Hematopoietic multipotent progenitor cell treated with erythropoietin and hydrocortisone succinate and interleukin-3 and kit ligand, for 8 days (in vitro differentiated cells): ENCODE data around the gene DAAM1.

Experiments
- DNase-seq: peaks from one replicate; pipeline ENCODE4 v3.0.0-alpha.2; 2015

The DAAM1 gene

DNA sequence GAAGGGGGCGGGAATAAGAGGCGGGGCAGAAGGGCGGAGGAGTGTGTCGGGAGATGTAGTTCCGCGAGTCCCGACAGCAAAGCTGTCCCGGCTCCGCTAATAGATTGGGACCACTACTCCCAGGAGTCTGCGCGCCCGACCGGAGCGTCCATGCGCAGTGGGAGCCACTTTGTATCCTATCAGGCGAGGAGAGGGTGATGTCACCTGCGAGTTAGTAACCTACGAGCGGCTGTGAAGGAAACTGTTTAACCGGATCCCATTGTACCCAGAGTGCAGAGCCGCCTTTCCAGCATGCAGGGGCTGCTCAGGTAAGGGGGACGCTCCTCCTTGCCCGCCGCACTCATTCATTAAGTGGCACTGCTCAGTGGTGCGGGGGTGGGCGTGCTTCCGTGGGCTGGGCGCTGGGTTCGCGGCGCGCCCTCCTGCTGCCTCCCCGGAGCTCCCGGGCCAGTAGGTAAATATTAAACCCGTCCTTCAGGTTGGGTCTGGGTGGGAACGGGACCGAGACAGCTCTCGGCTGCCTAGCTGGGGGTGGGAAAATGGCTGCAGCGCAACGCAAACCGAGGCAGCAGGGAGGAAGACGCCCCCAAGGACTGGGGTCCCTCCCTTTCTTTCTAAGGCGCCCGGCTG, at the start of gene DAAM1:
Gene DAAM1 (plus strand): TSS at position 207 of the 630 bp plus-strand sequence. CDS start 74,811 bp downstream, outside the sequence.
- DNase-seq: peak; percentile 99

- no peak for DNase-seq
Measured at GRCh38 chr14:59139324-59139723, 49.1 kb upstream of the DAAM1 start.

- DNase-seq: no peak
Measured at GRCh38 chr14:59140106-59140843, 48.2 kb upstream of the DAAM1 start.

DNA sequence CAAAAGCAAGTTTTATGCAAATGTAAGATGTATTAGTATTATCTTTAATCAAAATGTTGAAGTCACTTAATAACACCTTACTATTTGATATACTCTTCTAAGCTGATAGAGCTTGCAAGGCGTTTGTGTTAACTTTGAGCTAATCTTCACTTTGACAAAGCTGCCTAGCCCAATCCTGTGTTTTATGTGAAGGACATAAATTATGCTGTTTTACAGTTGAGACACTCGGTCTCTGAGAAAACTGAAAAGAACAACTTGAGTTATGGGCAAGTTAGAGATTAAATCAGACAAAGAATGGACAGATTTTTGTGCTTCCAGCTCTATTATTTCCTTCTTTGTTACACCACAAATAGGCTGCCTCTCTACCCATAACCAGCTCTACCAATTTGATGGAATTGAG, 42.0 kb upstream of the DAAM1 start:
- no peak for DNase-seq

GRCh38 chr14:59147007-59147406, 41.5 kb upstream of the DAAM1 start:
- no peak for DNase-seq

DNA sequence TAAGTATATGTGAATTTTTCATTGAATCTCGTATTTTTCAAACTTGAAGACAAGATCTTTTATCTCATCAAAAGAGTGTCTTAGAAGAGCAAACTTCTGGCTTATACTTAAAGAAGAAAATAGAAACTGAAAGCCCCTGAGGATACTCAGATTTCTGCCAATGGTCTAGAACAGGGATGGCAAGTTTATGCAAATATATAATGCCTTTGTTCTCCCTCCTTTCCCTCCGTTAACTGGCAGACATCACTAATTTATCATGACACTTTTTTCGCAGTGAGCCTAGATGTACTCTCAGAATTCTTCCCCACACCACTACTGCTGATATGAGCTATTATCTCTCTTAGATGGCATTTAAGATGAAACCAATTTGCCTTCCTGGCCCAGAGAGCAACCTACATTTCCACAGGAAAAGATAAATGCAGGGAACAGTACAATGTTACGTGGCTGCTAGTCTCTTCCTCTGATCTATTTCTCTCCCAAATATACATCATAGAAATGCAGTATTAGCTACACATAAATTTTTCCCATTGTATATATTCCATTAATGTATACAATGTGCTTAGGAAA, 40.0 kb upstream of the DAAM1 start:
- no peak for DNase-seq

DNA sequence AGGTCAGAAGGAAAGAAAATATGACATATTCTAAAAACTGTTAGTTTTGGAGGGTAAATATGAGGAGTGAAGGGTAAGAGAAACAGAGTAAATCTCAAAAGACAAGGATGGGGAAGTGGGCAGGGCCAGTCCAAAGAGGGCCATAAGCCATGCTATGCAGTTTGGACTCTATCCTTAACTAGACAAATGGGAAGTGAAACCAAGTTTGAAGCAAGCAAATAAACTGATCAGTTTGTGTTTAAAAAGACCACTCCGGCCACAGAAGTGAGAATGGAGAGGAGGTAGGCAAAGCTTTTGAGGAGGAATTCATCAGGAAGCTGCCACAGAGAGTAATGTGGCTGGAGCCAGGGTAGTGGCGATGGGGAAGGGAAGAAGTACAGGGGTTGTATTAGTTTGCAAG, 37.5 kb upstream of the DAAM1 start:
- no peak for DNase-seq

DNA sequence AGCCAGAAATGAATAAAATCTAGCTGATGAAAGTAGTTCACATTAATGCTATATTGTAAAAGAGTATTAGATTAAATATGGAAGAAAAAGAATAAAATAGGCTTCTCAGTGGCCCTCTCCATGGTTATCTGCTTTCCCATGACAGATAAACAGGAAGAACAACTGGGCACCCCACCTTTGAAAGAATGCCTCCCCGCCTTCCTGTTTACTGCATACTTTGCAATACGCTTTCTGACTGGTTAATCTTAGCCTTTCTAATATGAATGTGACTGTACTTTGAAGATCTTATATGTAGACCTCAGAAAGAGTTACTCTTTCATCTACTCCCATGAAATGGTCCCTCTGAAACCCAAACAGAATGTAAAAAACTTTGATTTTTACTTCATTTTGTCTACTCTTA, 34.1 kb upstream of the DAAM1 start:
- DNase-seq: no peak

GRCh38 chr14:59155886-59156285, 32.6 kb upstream of the DAAM1 start:
- DNase-seq: no peak

- no peak for DNase-seq
Measured at GRCh38 chr14:59159169-59159568, 29.3 kb upstream of the DAAM1 start.

GRCh38 chr14:59160506-59160905, 28.0 kb upstream of the DAAM1 start:
- DNase-seq: no peak

DNA sequence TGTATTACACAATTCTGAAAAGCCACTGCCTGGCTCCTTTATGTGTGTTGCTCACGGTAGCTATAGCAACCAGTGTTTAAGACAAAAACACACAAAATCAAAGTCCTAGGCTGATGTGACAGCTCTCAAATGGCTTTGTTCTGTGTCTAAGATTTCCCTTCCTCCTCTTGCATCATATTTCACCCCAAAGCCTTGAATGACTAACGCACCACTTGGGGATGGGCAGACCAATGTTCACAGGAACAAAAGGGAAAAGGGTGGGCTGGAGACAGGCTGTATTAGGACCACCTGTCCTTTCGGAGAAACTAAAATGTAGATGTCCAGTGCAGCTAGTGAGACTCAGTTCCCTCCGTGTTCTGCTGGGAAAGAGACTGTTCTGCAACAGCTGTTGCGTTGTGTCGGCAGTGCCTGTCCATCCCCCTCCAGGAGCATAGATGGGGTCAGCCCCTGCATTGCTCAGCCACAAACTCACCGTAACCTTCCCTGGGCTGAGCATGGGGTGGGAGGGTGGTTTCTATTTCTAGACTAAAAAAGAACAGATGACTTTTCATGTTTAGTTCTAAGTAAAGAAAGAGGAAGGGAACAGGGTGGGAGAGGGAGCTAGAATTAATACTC, 26.8 kb upstream of the DAAM1 start:
- no peak for DNase-seq

DNA sequence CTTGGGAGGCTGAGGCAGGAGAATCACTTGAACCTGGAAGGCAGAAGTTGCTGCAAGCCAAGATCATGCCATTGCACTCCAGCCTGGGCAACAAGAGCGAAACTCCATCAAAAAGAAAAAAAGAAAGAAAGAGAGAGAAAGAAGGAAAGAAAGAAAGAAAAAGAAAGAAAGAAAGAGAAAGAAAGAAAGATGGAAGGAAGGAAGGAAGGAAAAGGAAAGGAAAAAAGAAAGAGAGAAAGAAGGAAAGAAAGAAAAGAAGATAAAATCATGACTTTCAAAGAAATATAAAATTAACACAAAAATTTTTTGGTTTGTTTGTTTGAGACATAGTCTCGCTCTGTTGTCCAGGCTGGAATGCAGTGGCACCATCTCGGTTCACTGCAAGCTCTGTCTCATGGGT, 22.2 kb upstream of the DAAM1 start:
- DNase-seq: no peak

- no peak for DNase-seq
Measured at GRCh38 chr14:59175404-59175803, 13.1 kb upstream of the DAAM1 start.

- DNase-seq: no peak
Measured at GRCh38 chr14:59176765-59177164, 11.7 kb upstream of the DAAM1 start.

DNA sequence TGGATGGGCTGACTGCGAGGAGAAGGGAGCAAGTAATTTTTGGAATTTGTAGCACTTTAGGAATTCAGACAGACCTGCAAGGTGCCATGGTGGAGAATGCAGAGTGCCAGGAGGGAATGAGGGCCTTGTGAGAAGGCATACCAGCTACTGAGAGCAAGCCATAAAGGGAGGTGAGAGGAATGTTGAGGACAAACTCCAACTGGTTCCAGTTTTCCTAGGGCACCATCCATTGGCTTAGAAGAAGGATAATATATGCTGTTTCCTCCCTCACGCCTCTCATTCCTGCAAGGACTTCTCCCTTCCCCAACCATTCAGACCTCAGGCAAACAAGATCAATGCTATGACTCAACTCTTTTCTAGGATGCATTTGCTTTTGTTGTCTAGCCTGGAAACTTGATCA, 11.2 kb upstream of the DAAM1 start:
- DNase-seq: no peak

- DNase-seq: peak; percentile 64
Measured at GRCh38 chr14:59181791-59182190, 6.7 kb upstream of the DAAM1 start.

DNA sequence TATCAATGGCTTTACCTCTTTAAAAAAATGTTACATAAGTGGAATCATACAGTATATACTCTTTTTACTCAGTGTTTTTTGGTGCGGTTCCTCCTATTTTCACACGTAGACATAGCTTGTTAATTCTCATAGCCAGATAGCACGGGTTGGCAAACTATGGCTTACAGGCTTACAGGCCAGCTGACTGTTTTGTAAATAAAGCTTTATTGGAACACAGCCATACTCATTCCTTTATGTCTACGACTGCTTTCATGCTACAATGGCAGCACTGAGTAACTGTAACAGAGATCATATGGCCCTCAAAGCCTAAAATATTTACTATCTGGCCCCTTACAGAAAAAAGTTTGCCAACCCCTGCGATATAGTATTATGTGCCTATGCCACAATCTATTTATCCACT, 5.8 kb upstream of the DAAM1 start:
- no peak for DNase-seq

- DNase-seq: no peak
Measured at GRCh38 chr14:59183150-59183549, 5.3 kb upstream of the DAAM1 start.

DNA sequence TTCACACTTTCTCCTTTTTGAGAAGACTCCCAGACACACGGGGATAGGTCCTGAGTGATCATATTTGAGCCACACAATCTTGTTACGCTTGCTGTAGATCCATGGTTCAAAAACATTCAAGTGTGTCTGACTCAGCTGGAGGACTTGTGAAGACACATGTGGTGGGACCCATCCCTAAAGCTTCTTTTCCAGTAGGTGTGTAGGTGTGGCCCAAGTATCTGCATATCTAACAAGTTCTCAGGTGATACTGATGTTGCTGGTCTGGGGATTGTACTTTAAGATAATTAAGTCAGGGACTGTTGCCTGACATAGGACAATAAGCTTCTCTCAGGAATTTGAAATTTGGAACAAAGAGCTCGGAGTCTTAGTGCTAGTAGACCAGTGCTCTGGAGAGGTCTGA, 4.1 kb upstream of the DAAM1 start:
- no peak for DNase-seq

DNA sequence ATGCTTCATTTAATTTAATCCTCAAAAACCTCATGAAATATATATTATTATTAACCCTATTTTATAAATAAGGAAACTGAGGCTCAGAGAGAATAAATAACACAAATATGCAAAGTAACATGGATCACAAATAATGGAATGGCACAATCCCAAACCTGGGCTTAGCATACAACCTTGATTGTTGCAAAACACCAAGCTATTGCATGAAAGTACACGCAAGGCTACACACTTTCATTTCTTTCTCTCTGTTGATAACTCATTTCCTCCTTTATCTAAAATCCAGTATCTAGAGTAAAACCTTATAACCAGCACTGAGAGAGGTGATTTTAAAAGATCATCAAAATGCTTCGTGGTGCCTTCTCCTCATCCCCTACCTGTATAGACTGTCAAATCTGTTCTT, 2.8 kb upstream of the DAAM1 start:
- no peak for DNase-seq

- no peak for DNase-seq
Measured at GRCh38 chr14:59186306-59186705, 2.2 kb upstream of the DAAM1 start.

- peak; percentile 27 for DNase-seq
Measured at GRCh38 chr14:59187118-59187517, 1.3 kb upstream of the DAAM1 start.
